ENCODE data around the gene PRRT2. TPM values are rescaled to one million over a fixed set of nuclear protein-coding genes. Genes with fewer than 3 reads are reported as not detected.
"Not testable (repeated sequence)": the region's sequence is repeated elsewhere in the genome, so short reads cannot be mapped to it uniquely, and the experiment has no call there.

Gene PRRT2
- total RNA-seq, 1 experiment from 2014 or later: 3.3 TPM

GRCh38 chr16:29833219-29833618 is 21.2 kb downstream of the PRRT2 start:
- DNase-seq (ENCODE audit: low spot score): not testable (repeated sequence)

- no peak for DNase-seq (ENCODE audit: low spot score)
These were observed 22.1 kb downstream of the PRRT2 start for GRCh38 chr16:29834079-29834478.

DNA sequence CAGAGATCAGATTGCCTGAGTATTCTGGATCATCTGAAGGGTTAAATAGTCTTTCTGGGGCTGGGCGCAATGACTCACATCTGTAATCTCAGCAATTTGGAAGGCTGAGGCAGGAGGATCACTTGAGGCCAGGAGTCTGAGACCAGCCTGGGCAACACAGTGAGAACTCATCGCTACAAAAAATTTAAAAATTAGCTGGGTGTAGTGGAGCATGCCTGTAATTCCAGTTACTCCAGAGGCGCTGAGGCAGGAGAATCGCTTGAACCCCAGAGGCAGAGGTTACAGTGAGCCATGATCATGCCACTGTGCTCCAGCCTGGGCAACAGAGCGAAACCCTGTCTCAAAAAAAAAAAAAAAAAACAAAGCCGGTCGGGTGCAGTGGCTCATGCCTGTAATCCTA is 23.9 kb downstream of the PRRT2 start:
- no peak for DNase-seq (ENCODE audit: low spot score)

- no peak for DNase-seq (ENCODE audit: low spot score)
These were observed 24.6 kb downstream of the PRRT2 start for GRCh38 chr16:29836623-29837022.

DNA sequence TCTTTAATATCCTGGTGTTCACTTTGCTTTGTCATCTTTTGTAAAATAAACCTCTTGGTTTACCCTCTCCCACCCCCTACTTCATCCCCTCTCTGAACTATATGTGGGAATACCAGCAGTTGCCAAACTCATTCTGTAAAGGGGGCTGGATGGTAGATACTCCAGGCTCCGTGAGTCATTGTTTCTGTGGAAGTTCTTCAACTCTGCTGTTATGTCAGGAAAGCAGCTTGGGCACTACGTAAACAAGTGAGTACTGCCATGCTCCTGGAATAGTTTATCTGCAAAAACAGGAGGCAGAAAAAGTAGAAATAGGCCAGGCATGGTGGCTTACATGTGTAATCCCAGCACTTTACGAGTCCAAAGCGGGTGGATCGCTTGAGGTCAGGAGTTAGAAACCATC is 25.8 kb downstream of the PRRT2 start:
- no peak for DNase-seq (ENCODE audit: low spot score)

GRCh38 chr16:29839822-29840221 is 27.8 kb downstream of the PRRT2 start:
- no peak for DNase-seq (ENCODE audit: low spot score)

GRCh38 chr16:29840240-29840639 is 28.2 kb downstream of the PRRT2 start:
- DNase-seq (ENCODE audit: low spot score): no peak

DNA sequence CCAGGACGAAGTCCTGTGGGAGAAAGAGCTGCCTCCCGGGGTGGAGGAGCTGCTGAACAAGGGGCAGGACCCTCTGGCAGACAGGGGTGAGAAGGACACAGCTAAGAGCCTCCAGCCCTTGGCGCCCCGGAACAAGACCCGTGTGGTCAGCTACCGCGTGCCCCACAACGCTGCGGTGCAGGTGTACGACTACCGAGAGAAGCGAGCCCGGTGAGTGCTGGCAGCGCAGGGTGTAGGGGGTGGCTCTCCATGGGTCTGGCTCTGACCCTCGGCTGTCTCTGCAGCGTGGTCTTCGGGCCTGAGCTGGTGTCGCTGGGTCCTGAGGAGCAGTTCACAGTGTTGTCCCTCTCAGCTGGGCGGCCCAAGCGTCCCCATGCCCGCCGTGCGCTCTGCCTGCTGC is 29.6 kb downstream of the PRRT2 start:
- DNase-seq (ENCODE audit: low spot score): no peak

DNA sequence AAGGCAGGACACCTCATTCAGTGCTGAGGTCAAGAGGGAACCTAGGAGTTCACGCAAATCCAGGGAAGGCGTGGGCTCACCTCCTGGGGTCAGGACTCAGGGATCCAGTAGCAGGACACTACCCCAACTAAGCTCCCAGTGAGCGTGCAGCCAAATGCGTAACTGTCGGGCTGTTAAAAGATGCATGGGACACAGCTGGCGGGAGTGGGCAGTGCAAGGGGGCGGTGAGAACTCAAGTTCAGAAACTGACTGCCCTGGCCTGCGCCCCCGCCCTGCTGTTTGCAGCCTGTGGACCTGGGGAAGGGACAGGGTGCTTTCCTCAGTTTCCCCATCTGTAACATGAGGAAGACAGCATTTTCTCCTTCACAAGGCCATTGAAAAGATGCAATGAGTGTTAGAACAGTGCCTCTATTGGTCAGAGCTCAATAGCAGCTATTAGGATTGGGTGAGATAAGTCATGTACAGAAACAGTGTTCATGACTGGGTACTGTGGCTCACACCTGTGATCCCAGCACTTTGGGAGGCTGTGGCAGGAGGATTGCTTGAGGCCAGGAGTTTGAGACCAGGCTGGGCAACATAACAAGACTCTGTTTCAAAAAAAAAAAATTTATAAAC is 30.8 kb downstream of the PRRT2 start:
- DNase-seq (ENCODE audit: low spot score): no peak

DNA sequence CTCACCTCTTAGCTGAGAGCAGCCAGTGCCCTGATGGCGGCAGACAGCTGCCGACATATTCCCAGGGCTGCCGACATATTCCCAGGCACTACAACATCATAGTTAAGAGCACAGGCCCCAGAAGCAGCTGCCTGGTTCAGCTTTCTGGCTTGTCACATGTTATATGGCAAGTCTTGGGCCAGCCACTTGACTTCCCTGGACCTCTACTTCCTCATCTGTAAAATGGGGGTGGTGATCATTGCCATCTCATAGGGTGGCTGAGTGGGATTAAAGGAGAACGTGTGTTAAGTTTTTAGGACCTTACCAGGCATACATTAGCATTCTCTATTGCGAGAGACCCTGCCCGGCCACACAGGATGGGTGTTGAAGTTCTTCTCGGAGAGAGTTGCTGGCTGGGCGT is 31.9 kb downstream of the PRRT2 start:
- DNase-seq (ENCODE audit: low spot score): no peak

GRCh38 chr16:29844575-29845331 is 32.8 kb downstream of the PRRT2 start:
- DNase-seq (ENCODE audit: low spot score): no peak

GRCh38 chr16:29845656-29846055 is 33.7 kb downstream of the PRRT2 start:
- no peak for DNase-seq (ENCODE audit: low spot score)

- DNase-seq (ENCODE audit: low spot score): peak; percentile 64
These were observed 36.7 kb downstream of the PRRT2 start for GRCh38 chr16:29848420-29849297.

DNA sequence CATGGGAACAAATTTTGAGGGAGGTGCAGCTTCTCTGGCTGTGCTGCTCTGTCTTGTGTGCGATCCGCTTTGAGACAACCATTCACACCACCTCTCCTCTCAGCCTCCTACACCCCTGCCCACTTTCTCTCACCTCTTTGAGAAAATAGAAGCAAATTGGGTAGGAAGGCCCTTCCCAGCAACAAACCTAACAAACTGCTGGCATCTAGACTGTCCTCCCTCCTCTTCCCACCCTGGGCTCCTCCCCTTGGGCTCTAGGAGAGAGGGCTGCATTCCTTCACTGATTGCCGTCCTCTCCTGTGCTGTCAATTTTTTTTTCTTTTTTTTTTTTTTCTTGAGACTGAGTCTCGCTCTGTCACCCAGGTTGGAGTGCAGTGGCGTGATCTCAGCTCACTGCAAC is 37.5 kb downstream of the PRRT2 start:
- no peak for DNase-seq (ENCODE audit: low spot score)

GRCh38 chr16:29850998-29851397 is 39.0 kb downstream of the PRRT2 start:
- DNase-seq (ENCODE audit: low spot score): no peak

GRCh38 chr16:29852654-29853053 is 40.7 kb downstream of the PRRT2 start:
- DNase-seq (ENCODE audit: low spot score): no peak

GRCh38 chr16:29854520-29855100 is 42.6 kb downstream of the PRRT2 start:
- no peak for DNase-seq (ENCODE audit: low spot score)

DNA sequence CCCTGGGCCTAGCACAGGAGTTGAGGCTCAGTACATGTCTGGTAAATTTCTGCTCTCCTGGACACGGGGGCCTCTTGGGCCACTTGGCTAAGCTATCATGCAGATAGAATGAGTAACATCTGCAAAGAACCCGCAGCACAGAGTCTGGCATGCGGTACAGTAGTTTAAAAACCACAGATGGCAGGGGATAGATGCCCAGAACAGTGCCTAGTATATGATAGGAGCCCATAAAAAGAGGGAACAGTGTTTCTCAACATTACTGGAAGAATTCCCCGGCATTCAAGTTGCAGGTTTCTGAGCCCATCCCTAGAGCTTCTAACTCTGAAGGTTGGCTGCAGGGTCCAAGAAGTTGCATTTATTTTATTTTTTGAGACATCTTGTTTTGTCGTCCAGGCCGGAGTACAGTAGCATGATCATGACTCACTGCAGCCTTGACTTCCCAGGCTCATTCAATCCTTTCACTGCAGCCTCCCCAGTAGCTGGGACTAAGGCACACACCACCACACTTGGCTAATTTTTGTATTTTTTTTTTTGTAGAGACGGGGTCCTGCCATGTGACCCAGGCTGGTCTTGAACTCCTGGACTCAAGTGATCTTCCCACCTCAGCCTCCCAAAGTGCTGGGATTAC is 45.3 kb downstream of the PRRT2 start:
- peak; percentile 29 for DNase-seq (ENCODE audit: low spot score)

GRCh38 chr16:29858149-29858849 is 46.3 kb downstream of the PRRT2 start:
- DNase-seq (ENCODE audit: low spot score): no peak

DNA sequence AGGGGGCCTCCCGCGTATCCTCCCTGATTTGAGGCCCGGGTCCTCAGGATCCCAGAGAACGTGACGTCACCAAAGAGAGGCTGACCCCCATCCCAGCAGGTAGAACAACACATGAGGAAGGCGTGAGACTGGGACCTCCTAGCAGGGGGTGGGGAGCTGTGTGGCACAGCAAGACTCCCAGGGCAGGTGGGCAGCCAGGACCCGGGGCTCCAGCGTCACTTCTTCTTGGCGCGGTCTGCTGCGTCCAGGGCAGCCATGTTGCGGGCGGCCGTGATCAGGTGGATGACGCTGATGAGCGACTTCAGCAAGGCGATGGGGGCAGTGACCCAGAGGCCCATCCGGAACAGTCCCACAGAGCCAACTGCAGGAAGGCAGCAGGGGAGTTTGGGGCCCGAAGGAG is 47.0 kb downstream of the PRRT2 start:
- DNase-seq (ENCODE audit: low spot score): no peak

DNA sequence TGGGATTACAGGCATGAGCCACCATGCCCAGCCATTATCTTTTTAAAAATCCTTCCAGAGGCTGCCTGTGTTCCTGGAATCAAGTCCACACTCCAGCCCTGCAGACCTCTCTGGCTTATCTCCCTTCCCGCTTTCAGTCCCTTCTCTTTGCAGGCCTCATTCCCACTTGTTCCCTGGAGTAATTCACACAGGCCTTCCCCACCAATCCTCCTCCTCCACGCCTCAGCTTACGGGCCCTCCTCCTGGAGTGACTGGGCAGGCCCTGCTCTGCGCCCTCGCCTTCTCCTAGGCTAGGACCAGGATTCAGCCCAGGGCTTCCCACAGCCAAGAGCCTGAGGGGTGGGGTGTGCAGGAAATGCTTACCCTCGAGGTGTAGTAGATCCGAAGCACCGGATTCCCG is 48.2 kb downstream of the PRRT2 start:
- DNase-seq (ENCODE audit: low spot score): no peak
